A673 (cell line): ENCODE data around the gene SKOR1. TPM values are rescaled to one million over a fixed set of nuclear protein-coding genes. Genes with fewer than 3 reads are reported as not detected.

Source experiments
- BruUV-seq: library from RNA; stranded (reverse); fragments of 400-500 nt; replicated peaks from 2 replicates; lab custom pipeline; 2021; lab: Mats Ljungman, UMichigan
- CTCF ChIA-PET: fragments of 300-600 bp; sonication (Branson Sonifier 250); formaldehyde crosslinking; loops from one replicate; lab custom pipeline; 2022; ENCODE audit warnings: antibody characterized with exemption; lab: Charles Lee
- POLR2A ChIA-PET: fragments of 300-600 bp; sonication (Branson Sonifier 250); formaldehyde crosslinking; loops from one replicate; lab custom pipeline; 2022; ENCODE audit warnings: antibody characterized with exemption; ENCODE audit not compliant: low non-redundant PET; lab: Charles Lee
- DNase-seq: peaks from one replicate; pipeline ENCODE4 v3.0.0-alpha.2; 2015; ENCODE audit warnings: low spot score
- H3K27ac ChIP-seq: fragments of 200-600 bp; sonication (generic); 2 replicates; pipeline ENCODE4 v1.5.1; 2016; ENCODE audit warnings: mixed run types, low read depth, mild to moderate bottlenecking, mixed read lengths, antibody characterized with exemption, low read length; ENCODE audit not compliant: poor library complexity, severe bottlenecking
- H3K27me3 ChIP-seq: fragments of 200-600 bp; sonication (generic); replicated peaks from 2 replicates; pipeline ENCODE4 v1.6.1; 2017; ENCODE audit warnings: mixed run types, low read depth, mild to moderate bottlenecking, mixed read lengths, antibody characterized with exemption, low read length; ENCODE audit not compliant: insufficient read depth, poor library complexity
- H3K36me3 ChIP-seq: fragments of 200-600 bp; sonication (generic); 2 replicates; pipeline ENCODE4 v1.6.1; 2016; ENCODE audit warnings: mixed run types, mild to moderate bottlenecking, mixed read lengths, antibody characterized with exemption, low read length; ENCODE audit not compliant: insufficient read depth, poor library complexity, severe bottlenecking
- H3K4me1 ChIP-seq: fragments of 200-600 bp; sonication (generic); 2 replicates; pipeline ENCODE4 v1.6.1; 2017; ENCODE audit warnings: mixed run types, mild to moderate bottlenecking, mixed read lengths, antibody characterized with exemption, low read length; ENCODE audit not compliant: insufficient read depth, poor library complexity, severe bottlenecking
- H3K4me3 ChIP-seq: fragments of 200-600 bp; sonication (generic); 2 replicates; pipeline ENCODE4 v1.5.1; 2016; ENCODE audit warnings: low read depth, mixed run types, mild to moderate bottlenecking, mixed read lengths, low read length; ENCODE audit not compliant: poor library complexity, severe bottlenecking
- H3K9me3 ChIP-seq: fragments of 200-600 bp; sonication (generic); 2 replicates; pipeline ENCODE4 v1.6.1; 2016; ENCODE audit warnings: mixed run types, low read depth, mild to moderate bottlenecking, mixed read lengths, antibody characterized with exemption, low read length; ENCODE audit not compliant: poor library complexity, severe bottlenecking
- EZH2 ChIP-seq: fragments of 200-600 bp; sonication (generic); IDR thresholded peaks from 2 replicates; pipeline ENCODE4 v1.6.1; 2017; ENCODE audit warnings: borderline replicate concordance, low read depth, mild to moderate bottlenecking, mixed read lengths, antibody characterized with exemption, low read length; ENCODE audit not compliant: poor library complexity, severe bottlenecking
- intact Hi-C: fragments of 100-400 bp; cut with micrococcal nuclease; formaldehyde crosslinking; loops from one replicate; pipeline ENCODE4 v1.10.0; 2022; ENCODE audit not compliant: unreplicated experiment
- total RNA-seq: library from RNA; stranded (reverse); gene quantifications from 2 replicates; pipeline ENCODE4 v1.2.3, GENCODE V29; 2021
- TF ChIP-seq, protein P1 (sequence below): fragments of 300-800, 200-600 bp; sonication (generic); conservative IDR thresholded peaks from 2 replicates; pipeline ENCODE4 v1.5.1; 2017; ENCODE audit warnings: low read depth, mild to moderate bottlenecking, antibody characterized with exemption, low read length, moderate library complexity, mixed read lengths

The SKOR1 gene
- total RNA-seq, 1 experiment from 2014 or later, result 0.21 TPM

DNA sequence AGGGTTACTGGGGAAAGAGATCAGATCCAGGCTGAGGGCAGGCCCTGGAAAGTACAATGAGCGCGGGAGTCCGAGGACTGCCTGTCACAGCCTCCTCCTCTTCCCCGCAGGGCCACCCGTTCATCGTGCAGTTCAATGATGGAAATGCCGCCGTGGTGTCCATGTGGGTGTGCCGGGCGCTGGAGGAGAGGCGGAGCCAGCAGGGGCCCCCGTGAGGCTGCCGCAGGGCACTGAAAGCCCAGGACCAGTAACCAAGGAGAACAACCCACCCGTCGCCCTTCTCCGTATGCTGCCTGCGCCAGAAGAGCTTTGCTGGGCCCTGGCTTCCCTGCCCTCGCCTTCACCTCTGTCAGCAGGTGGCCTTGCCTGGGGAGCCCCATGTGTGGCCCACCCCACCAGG lies 18.8 kb upstream of the SKOR1 start:
- POLR2A ChIA-PET, result interaction anchor here (0.6 kb wide), 1 partner anchor 214 kb away, joined by 4 read pairs; no protein-coding TSS in a partner anchor
- H3K4me3 ChIP-seq, result no peak overlapping the region
- no peak for DNase-seq
- no peaks in the 10 kb centered on the region for H3K36me3 ChIP-seq
- CTCF ChIA-PET, result no interaction called here
- no peaks in the 10 kb centered on the region for H3K4me1 ChIP-seq
- no peak overlapping the region for H3K27ac ChIP-seq
- no TSS peak for BruUV-seq
- TF ChIP-seq, protein P1, sequence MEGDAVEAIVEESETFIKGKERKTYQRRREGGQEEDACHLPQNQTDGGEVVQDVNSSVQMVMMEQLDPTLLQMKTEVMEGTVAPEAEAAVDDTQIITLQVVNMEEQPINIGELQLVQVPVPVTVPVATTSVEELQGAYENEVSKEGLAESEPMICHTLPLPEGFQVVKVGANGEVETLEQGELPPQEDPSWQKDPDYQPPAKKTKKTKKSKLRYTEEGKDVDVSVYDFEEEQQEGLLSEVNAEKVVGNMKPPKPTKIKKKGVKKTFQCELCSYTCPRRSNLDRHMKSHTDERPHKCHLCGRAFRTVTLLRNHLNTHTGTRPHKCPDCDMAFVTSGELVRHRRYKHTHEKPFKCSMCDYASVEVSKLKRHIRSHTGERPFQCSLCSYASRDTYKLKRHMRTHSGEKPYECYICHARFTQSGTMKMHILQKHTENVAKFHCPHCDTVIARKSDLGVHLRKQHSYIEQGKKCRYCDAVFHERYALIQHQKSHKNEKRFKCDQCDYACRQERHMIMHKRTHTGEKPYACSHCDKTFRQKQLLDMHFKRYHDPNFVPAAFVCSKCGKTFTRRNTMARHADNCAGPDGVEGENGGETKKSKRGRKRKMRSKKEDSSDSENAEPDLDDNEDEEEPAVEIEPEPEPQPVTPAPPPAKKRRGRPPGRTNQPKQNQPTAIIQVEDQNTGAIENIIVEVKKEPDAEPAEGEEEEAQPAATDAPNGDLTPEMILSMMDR, result no peak
- no peak for TF ChIP-seq EZH2
- intact Hi-C loops, result no loop called here
- H3K9me3 ChIP-seq, result no peaks in the 10 kb centered on the region
- no peaks in the 10 kb centered on the region for H3K27me3 ChIP-seq

DNA sequence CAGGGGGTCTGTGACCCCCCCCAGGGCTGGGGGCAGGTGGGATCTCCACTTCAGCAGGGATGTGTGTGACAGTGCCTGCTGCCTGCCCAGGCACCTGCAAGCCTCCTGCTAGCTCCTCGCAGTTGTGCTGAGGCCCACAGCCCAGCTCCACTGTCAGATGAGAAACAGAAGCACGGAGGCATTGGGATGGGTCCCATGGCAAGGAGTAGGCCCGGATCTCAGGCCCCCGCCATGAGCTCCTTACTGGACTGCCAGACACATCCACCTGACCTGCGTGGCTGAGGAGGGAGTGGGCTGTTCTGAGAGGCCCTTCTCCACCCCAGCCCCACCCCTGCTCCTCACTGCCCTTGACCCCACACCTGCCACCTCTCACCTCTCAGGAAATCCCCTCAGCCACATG lies 18.2 kb upstream of the SKOR1 start:
- no peak for DNase-seq
- Histone ChIP-seq H3K27ac (no peak overlapping the region), H3K4me1 (no peaks in the 10 kb centered on the region), H3K27me3 (no peaks in the 10 kb centered on the region), H3K9me3 (no peaks in the 10 kb centered on the region), H3K36me3 (no peaks in the 10 kb centered on the region), H3K4me3 (no peak overlapping the region)
- no TSS peak for BruUV-seq
- intact Hi-C loops, result no loop called here
- TF ChIP-seq EZH2, result no peak
- TF ChIP-seq, protein P1, result no peak
- POLR2A ChIA-PET, result no interaction called here
- CTCF ChIA-PET, result no interaction called here

DNA sequence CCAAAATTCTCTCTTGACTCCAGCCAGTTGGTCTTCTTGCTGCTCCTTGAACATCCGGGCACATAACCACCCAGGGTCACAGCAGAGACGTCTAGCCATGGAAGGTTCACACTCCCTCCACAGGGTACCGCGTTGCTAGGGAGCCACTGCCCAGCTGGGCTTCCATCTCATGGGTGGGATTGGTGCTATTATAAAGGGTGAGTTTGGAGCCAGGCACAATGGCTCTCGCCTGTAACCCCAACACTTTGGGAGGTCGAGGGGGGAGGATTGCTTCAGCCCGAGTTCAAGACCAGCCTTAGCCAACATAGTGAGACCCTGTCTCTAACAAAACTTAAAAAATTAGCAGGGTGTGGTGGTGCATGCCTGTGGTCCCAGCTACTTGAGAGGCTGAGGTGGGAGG lies 17.5 kb upstream of the SKOR1 start:
- H3K27me3 ChIP-seq, result no peaks in the 10 kb centered on the region
- ChIA-PET CTCF (no interaction called here), POLR2A (no interaction called here)

More for the DNA sequence above, 17.5 kb upstream of the SKOR1 start:
- BruUV-seq, result no TSS peak
- H3K4me1 ChIP-seq, result no peaks in the 10 kb centered on the region
- no peak overlapping the region for H3K27ac ChIP-seq
- no peak overlapping the region for H3K4me3 ChIP-seq
- intact Hi-C loops, result no loop called here
- no peaks in the 10 kb centered on the region for H3K36me3 ChIP-seq
- TF ChIP-seq EZH2, result no peak
- TF ChIP-seq, protein P1, result no peak
- no peaks in the 10 kb centered on the region for H3K9me3 ChIP-seq
- no peak for DNase-seq
